Testis (tissue), 2 donors: ENCODE results near the gene FEM1C.

Experiments
- POLR2A ChIP-seq: fragments of 450-650 bp; IDR thresholded peaks from one replicate; pipeline ENCODE4 v1.6.1; 2017; ENCODE audit warnings: antibody characterized with exemption, mild to moderate bottlenecking, moderate library complexity
- TF ChIP-seq, protein P1 (sequence below), 3 experiments: fragments of 450-650 bp in 2 of 3; fragments of 200-600 bp in 1 of 3; sonication (generic) in 1 of 3; IDR thresholded peaks; one replicate each; pipeline ENCODE4 v1.5.1; 2016 to 2019; ENCODE audit warnings: antibody characterized with exemption in 3 of 3, mild to moderate bottlenecking in 2 of 3, moderate library complexity in 1 of 3

DNA sequence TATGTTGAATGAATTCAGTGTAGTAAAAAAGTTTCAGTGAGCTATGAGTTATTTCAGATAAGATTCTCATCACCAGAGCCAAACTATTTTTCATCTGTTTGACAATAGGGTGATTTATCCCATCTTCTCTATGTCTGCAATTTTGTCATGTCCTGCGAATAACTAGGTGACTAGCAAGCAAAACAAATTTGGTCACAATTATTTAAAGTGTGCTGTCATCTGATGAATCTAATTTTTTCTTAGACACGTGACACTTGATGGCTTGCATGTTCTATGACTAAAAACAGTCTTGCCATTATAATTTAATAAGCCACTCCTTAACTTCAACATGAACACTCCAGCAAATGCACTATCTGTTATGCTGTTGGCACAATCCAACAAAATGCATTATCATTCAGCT is 35.0 kb downstream of the FEM1C start:
- TF ChIP-seq POLR2A, result no peak
- TF ChIP-seq, protein P1, sequence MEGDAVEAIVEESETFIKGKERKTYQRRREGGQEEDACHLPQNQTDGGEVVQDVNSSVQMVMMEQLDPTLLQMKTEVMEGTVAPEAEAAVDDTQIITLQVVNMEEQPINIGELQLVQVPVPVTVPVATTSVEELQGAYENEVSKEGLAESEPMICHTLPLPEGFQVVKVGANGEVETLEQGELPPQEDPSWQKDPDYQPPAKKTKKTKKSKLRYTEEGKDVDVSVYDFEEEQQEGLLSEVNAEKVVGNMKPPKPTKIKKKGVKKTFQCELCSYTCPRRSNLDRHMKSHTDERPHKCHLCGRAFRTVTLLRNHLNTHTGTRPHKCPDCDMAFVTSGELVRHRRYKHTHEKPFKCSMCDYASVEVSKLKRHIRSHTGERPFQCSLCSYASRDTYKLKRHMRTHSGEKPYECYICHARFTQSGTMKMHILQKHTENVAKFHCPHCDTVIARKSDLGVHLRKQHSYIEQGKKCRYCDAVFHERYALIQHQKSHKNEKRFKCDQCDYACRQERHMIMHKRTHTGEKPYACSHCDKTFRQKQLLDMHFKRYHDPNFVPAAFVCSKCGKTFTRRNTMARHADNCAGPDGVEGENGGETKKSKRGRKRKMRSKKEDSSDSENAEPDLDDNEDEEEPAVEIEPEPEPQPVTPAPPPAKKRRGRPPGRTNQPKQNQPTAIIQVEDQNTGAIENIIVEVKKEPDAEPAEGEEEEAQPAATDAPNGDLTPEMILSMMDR (IDR thresholded peaks at IDR 0.05), result no peak
